ENCODE measurements around the gene UNC13D. TPM values are rescaled to one million over a fixed set of nuclear protein-coding genes. Genes with fewer than 3 reads are reported as not detected.

The UNC13D gene
- polyA plus RNA-seq, 3 donors: 28.4 to 111 (median 53.3) TPM

DNA sequence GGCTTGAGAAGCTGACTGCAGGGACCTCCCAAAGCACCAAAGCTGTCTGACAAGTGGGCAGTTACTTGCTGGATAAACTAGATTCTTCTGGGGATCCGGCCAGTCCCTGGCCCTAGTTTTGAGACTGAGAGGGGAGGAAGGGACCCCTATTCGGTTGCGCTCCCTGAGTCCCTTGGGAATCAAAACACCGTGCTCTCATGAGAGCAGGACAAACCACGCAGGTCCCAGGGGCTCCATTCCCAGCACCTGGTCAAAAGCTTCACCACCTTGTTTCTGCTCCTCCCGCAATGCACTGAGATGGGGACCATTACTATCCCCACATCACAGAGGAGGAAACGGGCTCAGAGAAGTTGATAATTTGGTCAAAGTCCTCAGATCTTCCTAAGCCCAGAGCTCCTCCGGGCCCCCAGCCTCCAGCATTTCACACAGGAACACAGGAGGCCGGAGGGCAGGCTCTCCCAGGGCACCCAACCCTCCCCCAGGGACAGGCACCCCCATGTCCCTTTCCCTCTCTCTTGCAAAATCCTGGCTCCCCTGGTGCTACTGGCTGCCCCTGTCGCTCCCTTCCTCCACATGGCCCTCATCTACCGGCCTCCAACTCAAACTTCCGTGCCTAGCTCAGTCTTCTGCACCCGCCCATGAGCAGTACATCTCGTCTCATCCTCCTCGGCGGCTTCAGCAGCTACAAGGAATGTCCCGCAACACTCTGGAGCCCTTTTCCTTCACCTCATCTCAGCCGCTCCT lies 49.3 kb upstream of the UNC13D start:
- TF ChIP-seq, protein P1, sequence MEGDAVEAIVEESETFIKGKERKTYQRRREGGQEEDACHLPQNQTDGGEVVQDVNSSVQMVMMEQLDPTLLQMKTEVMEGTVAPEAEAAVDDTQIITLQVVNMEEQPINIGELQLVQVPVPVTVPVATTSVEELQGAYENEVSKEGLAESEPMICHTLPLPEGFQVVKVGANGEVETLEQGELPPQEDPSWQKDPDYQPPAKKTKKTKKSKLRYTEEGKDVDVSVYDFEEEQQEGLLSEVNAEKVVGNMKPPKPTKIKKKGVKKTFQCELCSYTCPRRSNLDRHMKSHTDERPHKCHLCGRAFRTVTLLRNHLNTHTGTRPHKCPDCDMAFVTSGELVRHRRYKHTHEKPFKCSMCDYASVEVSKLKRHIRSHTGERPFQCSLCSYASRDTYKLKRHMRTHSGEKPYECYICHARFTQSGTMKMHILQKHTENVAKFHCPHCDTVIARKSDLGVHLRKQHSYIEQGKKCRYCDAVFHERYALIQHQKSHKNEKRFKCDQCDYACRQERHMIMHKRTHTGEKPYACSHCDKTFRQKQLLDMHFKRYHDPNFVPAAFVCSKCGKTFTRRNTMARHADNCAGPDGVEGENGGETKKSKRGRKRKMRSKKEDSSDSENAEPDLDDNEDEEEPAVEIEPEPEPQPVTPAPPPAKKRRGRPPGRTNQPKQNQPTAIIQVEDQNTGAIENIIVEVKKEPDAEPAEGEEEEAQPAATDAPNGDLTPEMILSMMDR (IDR thresholded peaks at IDR 0.05): no peak

DNA sequence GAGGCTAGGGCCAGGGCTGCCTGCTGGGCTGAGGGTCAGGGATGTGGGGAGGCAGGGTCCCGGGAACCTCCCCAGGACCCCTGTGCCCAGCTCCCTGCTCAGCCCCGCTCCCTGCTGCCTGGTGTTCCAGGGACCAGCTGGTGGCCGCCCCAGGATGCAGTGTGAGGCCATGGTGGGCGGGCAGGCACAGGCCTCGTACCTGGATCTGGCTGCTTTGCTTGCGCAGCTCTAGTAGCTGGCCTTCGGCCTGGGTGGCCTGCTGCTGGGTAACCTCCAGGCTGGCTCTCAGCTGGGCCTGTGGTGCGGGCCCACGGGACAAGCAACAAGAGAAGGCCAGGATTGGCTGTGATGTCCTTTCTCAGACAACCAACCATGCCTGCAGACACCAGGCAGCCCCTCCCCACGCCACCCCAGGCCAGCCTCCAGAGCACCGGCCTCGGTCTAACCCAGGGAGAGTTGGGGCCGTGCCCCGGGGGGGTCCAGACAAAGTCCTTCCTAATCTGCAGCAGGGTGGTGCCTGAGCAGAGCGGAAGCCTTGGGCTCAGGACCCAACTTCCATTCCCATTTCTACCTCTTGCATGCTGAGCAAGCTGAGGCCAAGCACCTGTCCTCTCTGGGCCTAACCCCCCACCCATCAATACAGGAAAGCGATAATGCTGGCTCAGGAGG lies 48.5 kb upstream of the UNC13D start:
- Mint-ChIP-seq H3K4me1 (peaks cover 22% of the 10 kb centered on the region), H3K36me3 (peaks cover 16 to 35% of the 10 kb centered on the region in 2 donors), H3K9me3 (peaks cover 0 to 2% (median 0%) of the 10 kb centered on the region in 7 donors), H3K27me3 (ENCODE audit: low read depth in 3 of 3) (peaks cover 0 to 3% (median 2%) of the 10 kb centered on the region in 3 donors), H3K27ac (no peak overlapping the region), H3K4me3 (no peak overlapping the region)
- TF ChIP-seq, protein P1 (IDR thresholded peaks at IDR 0.05): no peak
- no peak for DNase-seq
- H3K27ac ChIP-seq (ENCODE audit: low read depth in 1 of 2, low read length in 2 of 2): no peak overlapping the region
- H2AFZ ChIP-seq (ENCODE audit: insufficient read depth, low read depth, low read length, poor library complexity, severe bottlenecking): no peak overlapping the region
- no peak overlapping the region for H3K4me3 ChIP-seq (replicated peaks in 1 of 3; ENCODE audit: low read depth in 2 of 3, low read length in 3 of 3)
- H3K27me3 ChIP-seq (ENCODE audit: control insufficient read depth in 2 of 2, insufficient read depth in 2 of 2, low read length in 2 of 2): no peaks in the 10 kb centered on the region
- peaks cover 15 to 34% of the 10 kb centered on the region in 2 donors for H3K36me3 ChIP-seq (replicated peaks in 1 of 2; ENCODE audit: control insufficient read depth in 1 of 2, insufficient read depth in 2 of 2, low read length in 2 of 2)
- WGBS (ENCODE audit: insufficient coverage): 93% methylated on average over 13 of the region's 16 CpGs
- peaks cover 18 to 23% of the 10 kb centered on the region in 2 donors for H3K4me1 ChIP-seq (ENCODE audit: control insufficient read depth in 1 of 2, insufficient read depth in 2 of 2, low read length in 2 of 2)
- H3K79me2 ChIP-seq (ENCODE audit: insufficient read depth, low read length): peaks cover 17% of the 10 kb centered on the region
- intact Hi-C loops (cut with micrococcal nuclease): no loop called here
- no peaks in the 10 kb centered on the region for H3K9me3 ChIP-seq (replicated peaks in 1 of 2; ENCODE audit: control insufficient read depth in 1 of 2, insufficient read depth in 1 of 2, low read length in 2 of 2)
- H4K20me1 ChIP-seq (ENCODE audit: insufficient read depth, low read length): peaks cover 23% of the 10 kb centered on the region
- H3K4me2 ChIP-seq (replicated peaks; ENCODE audit: extremely low read depth, low read length, poor library complexity, severe bottlenecking): no peak overlapping the region
- H3K9ac ChIP-seq (ENCODE audit: insufficient read depth, low read length, poor library complexity, severe bottlenecking): no peak overlapping the region

More for the DNA sequence above, 49.3 kb upstream of the UNC13D start:
- Histone ChIP-seq H2AFZ (ENCODE audit: insufficient read depth, low read depth, low read length, poor library complexity, severe bottlenecking) (no peak overlapping the region), H4K20me1 (ENCODE audit: insufficient read depth, low read length) (peaks cover 23% of the 10 kb centered on the region), H3K4me2 (replicated peaks; ENCODE audit: extremely low read depth, low read length, poor library complexity, severe bottlenecking) (no peak overlapping the region), H3K36me3 (replicated peaks in 1 of 2; ENCODE audit: control insufficient read depth in 1 of 2, insufficient read depth in 2 of 2, low read length in 2 of 2) (peaks cover 19 to 39% of the 10 kb centered on the region in 2 donors), H3K79me2 (ENCODE audit: insufficient read depth, low read length) (peaks cover 17% of the 10 kb centered on the region), H3K27me3 (ENCODE audit: control insufficient read depth in 2 of 2, insufficient read depth in 2 of 2, low read length in 2 of 2) (no peaks in the 10 kb centered on the region), H3K27ac (ENCODE audit: low read depth in 1 of 2, low read length in 2 of 2) (no peak overlapping the region), H3K9ac (ENCODE audit: insufficient read depth, low read length, poor library complexity, severe bottlenecking) (no peak overlapping the region), H3K4me1 (ENCODE audit: control insufficient read depth in 1 of 2, insufficient read depth in 2 of 2, low read length in 2 of 2) (peaks cover 18 to 23% of the 10 kb centered on the region in 2 donors), H3K9me3 (replicated peaks in 1 of 2; ENCODE audit: control insufficient read depth in 1 of 2, insufficient read depth in 1 of 2, low read length in 2 of 2) (no peaks in the 10 kb centered on the region), H3K4me3 (replicated peaks in 1 of 3; ENCODE audit: low read depth in 2 of 3, low read length in 3 of 3) (no peak overlapping the region)
- no peak for DNase-seq
- intact Hi-C loops (cut with micrococcal nuclease): no loop called here
- H3K27ac Mint-ChIP-seq: peak overlapping the region in 1 of 7 donors; percentile 6
- H3K4me1 Mint-ChIP-seq: peaks cover 22% of the 10 kb centered on the region
- peaks cover 0 to 3% (median 2%) of the 10 kb centered on the region in 3 donors for H3K27me3 Mint-ChIP-seq (ENCODE audit: low read depth in 3 of 3)
- H3K36me3 Mint-ChIP-seq: peaks cover 20 to 43% of the 10 kb centered on the region in 2 donors
- no peak overlapping the region for H3K4me3 Mint-ChIP-seq
- peaks cover 0 to 2% (median 0%) of the 10 kb centered on the region in 7 donors for H3K9me3 Mint-ChIP-seq
- 97% methylated on average over 16 of the region's 18 CpGs for WGBS (ENCODE audit: insufficient coverage)
